Skin of body (tissue), 2 donors: ENCODE measurements around the gene NISCH. TPM values are rescaled to one million over a fixed set of nuclear protein-coding genes. Genes with fewer than 3 reads are reported as not detected.

Experiments
- DNase-seq: peaks from one replicate; lab custom pipeline; 2025; lab: John Stamatoyannopoulos, UW
- total RNA-seq: library from RNA; depleted of rRNA; stranded (reverse); fragments of >200 nt; gene quantifications from one replicate; pipeline ENCODE4 v1.2.3, GENCODE V29; 2014

The NISCH gene
- total RNA-seq, 1 donor from 2014 or later: 74.1 TPM

DNA sequence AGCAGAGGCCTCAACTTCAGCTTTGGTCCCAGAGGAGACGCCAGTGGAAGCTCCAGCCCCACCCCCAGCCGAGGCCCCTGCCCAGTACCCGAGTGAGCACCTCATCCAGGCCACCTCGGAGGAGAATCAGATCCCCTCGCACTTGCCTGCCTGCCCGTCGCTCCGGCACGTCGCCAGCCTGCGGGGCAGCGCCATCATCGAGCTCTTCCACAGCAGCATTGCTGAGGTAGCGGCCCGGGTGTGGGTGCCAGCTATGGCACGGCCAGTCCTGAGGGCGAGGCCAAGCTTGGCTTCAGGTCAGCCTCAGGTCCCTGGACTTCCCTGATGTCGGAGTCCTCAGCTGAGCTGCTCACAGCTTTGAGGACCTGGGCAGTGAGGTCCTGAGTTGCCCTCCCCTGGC lies 34.0 kb downstream of the NISCH start:
- no peak for DNase-seq

DNA sequence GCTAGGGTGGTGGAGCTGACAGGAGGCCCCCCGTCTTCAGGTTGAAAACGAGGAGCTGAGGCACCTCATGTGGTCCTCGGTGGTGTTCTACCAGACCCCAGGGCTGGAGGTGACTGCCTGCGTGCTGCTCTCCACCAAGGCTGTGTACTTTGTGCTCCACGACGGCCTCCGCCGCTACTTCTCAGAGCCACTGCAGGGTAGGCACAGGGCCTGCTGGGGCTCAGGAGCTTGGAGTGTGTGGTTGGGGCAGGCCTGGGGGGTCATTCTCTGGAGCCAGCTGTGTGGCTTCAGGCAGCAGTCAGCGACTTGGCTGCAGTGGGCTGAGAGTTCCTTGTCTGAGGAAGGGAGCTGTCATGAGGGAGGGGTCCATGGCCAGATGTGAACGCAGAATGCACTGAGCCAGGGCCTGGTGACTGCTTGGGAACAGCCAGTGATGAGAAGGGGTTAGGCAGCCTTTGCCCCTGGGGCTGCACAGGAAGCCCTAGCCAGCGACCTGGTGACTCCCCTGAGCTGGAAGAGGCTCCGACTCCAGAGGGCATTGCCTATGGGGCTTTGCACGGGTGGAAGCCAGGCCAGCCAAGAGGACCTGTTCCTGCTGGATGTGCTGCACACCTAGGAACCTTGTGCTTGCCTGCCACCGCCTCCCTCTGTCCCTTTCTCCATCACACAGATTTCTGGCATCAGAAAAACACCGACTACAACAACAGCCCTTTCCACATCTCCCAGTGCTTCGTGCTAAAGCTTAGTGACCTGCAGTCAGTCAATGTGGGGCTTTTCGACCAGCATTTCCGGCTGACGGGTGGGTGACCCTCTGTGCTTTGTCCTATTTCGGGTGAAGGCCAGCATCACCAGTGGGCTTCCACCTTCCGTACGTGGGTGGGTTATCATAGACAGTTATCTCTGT lies 34.9 kb downstream of the NISCH start:
- no peak for DNase-seq

DNA sequence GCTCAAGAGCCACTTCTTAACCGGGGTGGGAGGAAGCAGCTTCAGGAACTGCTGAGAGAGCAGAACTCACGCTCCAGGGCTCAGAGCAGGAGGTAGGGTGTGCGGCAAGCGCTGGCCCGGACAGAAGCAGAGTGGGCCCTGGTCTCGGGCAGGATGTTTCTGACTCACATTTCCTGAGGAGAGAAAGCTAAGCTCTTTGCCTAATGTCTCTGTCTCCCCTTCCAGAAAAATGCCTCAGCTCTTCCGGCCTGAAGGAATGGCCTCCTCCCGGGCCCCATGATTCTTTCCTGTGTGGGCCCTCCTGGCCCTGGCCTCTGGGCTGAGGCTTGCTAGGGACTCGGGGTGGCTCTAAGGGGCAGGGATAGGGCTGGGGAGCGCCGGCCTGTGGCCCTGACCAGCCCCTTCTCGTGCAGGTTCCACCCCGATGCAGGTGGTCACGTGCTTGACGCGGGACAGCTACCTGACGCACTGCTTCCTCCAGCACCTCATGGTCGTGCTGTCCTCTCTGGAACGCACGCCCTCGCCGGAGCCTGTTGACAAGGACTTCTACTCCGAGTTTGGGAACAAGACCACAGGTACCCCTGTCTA lies 35.6 kb downstream of the NISCH start:
- no peak for DNase-seq

DNA sequence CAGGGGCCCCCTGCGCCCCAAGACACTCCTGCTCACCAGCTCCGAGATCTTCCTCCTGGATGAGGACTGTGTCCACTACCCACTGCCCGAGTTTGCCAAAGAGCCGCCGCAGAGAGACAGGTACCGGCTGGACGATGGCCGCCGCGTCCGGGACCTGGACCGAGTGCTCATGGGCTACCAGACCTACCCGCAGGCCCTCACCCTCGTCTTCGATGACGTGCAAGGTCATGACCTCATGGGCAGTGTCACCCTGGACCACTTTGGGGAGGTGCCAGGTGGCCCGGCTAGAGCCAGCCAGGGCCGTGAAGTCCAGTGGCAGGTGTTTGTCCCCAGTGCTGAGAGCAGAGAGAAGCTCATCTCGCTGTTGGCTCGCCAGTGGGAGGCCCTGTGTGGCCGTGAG lies 36.7 kb downstream of the NISCH start:
- DNase-seq: no peak

DNA sequence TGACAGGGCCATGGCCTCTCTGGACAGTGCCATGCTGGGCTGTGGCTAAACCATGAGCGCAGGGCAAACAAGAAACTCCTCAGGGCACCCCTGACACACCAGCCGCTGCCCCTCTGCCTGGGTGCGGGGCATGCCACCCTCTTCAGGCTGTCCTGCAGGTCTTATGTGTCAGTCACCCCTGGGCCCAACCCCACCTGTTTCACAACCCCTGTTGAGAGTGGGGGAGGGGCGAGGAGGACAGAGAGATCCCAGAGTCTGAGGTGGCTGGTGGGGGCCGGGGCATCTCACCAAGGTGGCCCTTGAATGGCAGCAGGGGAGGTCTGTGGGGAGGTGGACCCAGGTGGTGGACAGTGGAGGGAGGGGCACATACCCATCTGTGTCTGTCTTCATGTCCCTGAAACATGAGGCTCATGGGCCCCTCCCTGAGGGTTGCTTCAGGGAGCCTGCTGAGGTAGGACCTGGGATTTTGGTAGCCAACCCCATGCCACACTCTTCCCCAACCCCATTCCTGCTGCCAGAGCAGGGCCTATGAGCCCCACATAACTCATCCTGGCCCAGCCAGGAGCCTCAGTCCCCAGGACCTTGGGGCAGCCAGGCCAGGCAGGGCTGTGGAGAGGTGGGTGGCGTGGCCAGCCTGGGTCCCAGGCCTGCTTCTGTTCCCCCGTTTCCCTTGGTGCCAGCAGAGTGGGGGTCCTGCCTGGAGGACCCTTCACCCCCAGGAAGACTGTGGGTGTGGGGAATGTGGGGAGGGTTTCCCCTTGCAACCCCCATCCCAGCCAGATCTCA lies 38.0 kb downstream of the NISCH start:
- no peak for DNase-seq

DNA sequence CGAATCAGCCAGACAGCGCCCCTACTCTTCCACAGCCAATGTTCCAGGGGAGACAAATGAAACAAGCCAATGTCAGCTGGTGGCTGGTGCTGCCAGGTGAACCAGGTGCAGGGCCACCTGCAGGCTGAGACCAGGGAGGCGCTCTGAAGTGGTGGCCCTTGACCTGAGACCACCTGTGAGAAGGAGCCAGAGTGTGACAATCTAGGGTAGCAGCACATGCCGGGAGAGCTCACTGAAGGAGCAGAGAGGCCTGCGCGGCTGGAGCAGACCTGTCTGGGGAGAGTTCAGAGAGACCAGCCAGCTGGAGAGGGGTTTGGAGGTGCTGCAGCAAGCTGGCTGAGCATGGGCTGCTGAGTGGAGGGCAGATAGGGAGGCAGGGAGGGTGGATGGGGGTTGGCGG lies 39.0 kb downstream of the NISCH start:
- DNase-seq: no peak

DNA sequence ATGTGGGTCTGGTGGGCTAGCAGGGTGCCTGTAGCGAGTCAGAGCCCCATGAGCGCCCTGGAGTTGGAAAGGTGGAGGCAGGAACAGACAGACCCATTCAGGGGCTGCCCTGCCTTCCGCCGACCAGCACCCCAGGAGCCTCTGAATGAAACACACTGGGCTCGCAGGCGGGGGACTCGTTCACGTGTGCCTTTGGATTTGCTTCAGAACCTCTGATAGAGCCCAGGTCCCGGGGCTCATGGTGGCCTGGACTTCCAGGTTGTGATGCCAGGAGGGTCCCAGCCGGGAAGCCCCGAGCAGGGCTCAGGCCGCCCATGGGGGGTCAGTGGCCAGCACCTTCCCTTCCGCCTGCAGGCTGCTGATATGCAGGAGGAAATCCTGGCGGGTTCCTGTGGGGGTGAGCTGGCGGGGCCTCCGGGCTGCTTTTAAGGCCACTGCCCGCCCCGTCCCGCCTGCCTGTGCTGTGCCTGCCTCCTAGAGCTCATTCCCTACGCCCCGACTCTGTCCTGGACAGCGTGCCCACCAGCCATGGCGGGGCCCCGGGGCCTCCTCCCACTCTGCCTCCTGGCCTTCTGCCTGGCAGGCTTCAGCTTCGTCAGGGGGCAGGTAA lies 39.6 kb downstream of the NISCH start, which contains the start of gene STAB1:
Gene STAB1, plus strand, starts transcription at position 453 of the 610 bp plus-strand sequence. Its CDS starts 76 bp downstream, at position 529.
- DNase-seq: no peak

DNA sequence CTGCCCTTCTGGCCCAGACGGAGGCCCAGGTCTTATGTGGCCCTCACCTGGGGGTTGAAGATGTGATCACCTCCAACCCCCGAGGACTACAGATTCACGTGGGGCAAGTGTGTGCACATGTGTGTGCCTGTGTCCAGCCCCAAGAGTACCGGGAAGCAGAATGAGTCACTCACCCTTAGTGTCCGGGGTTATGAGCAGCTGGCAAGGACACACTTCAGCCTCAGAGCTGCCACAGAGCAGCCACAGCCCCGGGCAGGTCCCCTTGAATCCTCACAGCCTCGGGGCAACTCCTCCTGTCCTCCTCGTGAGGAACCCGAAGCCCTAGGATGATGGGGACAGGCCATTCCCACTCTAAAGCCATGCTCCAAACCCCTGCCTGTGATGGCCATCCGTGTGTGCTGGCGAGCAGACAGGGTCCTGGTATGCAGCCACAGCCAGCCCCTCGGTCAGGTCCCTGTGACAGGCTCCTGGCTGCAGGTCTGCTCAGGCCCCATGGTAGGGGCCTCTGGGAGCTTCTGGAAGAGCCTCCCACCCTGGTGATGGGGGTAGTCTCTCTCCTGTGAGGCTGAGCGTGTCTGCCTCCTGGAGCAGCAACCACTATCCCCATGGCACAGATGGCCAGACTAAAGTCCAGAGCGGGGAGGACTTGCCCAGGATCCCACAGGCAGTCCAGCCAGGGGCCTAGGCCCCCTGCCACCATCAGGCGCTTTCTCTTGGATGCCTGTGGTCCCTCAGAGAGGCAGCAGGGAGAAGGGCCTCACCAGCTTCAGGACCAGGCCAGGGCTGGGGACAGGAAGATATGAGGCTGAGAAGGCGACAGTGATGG lies 40.6 kb downstream of the NISCH start:
- DNase-seq: no peak

DNA sequence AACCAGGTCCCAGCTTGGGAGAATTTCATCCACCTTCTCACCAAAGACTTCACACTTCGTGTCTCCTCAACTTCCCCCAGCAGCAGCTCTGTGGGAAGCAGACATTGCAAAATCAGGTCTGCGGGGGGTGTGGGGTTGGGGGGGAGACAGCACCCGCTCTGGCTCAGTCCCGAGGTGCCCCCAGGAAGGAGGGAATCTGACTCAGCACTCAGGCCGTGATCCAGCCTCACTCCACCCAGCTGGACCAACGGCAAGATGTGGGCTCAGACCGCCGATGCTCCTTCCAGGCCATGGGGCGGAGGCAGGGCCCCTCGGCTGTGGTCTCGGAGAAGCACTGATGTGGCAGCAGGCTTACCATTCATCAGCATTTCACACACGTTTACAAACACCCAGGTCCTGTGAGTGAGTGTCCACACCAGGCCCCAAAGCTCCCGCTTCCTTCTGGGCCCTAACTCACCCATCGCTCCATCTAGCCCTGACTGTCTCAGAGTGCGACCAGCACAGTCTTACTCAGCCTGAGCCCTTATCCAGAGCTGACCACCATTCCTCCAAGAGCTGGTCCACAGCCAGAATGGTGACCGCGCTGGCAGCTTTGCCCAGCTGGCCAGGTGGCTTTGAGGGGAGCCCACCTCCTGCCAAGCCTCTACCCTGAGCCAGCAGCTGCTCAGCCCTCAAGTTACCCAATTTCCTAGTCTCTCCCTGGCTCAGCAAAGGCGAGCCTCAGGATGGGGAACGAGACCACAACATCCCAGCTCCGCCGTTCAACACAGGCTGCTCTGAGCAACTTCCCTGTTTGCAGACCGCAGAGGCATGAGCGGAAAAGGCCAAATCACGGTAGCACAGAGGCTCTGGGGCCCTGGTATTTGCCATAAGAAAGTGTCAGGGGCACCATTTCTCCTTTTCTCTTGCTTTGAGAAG lies 43.0 kb downstream of the NISCH start:
- DNase-seq: no peak

DNA sequence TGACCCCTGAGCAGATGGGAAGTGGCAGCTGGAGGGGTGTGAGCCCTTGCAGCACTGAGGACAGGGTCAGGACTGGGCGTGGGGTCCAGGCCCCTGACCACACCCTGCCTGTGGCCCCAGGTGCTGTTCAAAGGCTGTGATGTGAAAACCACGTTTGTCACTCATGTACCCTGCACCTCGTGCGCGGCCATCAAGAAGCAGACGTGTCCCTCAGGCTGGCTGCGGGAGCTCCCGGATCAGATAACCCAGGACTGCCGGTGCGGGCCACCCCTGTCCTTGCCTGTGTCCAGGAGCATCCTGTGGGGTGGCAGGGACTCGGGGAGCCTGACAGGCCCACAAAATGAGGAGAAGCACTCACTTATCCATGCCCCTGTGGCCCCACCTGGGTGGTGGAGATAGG lies 45.6 kb downstream of the NISCH start:
- DNase-seq: no peak

DNA sequence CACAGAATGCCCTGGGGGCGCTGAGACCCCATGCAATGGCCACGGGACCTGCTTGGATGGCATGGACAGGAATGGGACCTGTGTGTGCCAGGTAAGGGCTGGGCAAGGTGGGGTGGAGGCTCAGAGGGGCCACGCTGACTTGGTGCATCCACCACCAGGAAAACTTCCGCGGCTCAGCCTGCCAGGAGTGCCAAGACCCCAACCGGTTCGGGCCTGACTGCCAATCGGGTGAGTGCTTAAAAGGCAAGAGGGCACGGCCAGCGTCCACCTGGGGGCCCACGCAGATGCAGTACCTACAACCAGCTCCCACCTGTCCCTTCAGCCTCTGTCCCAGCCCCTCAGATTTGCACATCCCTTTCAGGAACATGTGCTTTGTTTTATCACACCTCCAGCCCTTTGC lies 46.6 kb downstream of the NISCH start:
- DNase-seq: no peak

DNA sequence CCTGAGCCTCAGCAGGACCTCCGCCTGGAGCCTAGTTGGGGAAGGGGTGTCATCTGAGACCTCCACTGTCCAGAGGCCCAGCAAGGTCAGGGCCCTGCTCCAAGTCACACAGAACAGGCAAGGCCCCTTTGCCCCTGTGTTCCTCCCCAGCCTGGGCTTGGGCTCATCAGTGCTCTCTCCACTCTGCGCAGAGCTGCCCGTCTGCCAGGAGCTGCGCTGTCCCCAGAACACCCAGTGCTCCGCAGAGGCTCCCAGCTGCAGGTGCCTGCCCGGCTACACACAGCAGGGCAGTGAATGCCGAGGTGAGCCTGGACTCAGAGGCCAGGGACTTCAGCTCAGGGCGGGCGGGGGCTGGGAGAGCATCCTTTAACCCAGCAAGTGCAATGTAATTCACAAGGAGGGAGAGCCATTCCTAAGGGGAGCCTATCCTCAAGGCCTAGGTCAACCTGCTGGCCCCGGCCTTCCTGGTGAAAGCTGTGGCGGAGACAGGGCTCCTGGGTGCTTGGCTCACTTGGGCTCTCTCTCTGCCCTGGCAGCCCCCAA lies 47.5 kb downstream of the NISCH start:
- DNase-seq: no peak

DNA sequence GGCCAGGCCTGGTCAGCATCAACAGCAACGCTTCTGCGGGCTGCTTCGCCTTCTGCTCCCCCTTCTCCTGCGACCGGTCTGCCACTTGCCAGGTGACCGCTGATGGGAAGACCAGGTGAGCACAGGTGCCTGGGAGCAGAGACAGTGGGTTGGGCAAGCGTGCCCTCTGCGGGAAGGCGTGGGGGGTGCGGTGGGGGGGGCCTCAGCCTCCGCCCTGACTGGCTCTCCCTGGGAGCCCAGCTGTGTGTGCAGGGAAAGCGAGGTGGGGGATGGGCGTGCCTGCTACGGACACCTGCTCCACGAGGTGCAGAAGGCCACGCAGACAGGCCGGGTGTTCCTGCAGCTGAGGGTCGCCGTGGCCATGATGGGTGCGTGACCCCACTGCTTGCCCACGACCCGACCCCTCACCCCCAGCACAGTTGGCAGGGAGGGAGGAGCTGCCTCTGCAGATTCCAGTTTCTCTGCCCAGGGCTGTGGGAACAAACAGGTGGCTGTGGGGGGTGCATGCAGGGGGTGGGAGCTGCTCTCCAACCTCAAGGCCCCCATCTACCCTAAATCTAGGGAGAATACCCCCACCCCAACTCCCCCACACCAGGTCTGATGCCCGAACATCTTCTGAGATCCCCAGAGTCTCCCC lies 48.5 kb downstream of the NISCH start:
- no peak for DNase-seq

DNA sequence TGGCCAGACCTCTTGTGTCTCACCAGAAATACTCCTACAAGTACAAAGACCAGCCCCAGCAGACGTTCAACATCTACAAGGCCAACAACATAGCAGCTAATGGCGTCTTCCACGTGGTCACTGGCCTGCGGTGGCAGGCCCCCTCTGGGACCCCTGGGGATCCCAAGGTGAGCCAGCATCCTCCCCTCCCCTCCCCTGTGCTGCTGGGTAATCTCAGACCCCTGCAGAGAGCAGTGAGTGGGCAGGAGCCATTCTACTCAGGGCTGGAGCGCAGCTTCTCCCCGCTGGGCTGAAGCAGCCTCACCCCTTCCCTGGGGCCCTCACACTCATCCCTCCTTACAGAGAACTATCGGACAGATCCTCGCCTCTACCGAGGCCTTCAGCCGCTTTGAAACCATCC lies 49.6 kb downstream of the NISCH start:
- no peak for DNase-seq

DNA sequence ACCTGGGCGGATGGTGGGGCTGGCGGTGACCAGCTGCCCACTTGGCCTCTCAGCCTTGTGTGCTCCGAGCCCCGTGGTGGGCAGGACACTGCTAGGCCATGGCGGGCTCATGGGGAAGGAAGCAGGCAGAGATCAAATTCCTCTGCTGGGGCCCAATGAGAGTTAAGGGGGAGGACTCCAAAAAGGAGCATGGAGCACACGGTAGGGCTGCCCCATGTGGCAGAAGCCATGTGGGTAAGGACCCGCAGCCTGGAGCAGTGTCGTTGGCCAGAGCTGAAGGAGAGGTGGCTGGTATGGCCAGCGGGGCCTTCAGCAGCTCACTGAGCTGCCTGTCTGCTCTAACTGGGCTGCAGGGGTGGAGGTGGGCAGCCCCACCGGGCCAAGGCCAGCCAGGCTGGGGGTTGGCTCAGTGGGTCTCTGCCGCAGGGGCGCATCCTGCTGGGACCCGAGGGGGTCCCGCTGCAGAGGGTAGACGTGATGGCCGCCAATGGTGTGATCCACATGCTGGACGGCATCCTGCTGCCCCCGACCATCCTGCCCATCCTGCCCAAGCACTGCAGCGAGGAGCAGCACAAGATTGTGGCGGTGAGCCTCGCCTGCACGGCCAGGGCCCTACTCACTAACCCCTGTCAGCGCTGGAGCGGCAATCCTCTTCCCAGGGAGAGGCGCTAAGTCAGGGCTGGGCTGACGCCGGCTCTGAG lies 51.0 kb downstream of the NISCH start:
- no peak for DNase-seq

DNA sequence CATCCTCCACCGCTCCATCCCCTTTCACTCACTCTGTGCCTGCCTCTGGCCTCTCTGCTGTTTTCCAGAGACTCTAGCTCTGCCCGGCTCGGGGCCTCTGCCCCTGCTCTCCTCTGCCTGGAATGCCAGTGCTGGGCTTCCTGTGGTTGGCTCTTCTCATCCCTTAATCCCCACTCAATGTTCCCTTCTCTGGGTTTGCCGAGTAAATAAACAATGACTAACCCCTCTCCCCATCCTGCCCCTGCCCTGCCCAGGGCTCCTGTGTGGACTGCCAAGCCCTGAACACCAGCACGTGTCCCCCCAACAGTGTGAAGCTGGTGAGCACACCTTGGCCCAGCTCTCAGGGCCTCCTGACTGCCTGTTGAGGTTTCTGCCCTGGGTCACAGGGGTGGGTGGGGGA lies 52.0 kb downstream of the NISCH start:
- DNase-seq: no peak

DNA sequence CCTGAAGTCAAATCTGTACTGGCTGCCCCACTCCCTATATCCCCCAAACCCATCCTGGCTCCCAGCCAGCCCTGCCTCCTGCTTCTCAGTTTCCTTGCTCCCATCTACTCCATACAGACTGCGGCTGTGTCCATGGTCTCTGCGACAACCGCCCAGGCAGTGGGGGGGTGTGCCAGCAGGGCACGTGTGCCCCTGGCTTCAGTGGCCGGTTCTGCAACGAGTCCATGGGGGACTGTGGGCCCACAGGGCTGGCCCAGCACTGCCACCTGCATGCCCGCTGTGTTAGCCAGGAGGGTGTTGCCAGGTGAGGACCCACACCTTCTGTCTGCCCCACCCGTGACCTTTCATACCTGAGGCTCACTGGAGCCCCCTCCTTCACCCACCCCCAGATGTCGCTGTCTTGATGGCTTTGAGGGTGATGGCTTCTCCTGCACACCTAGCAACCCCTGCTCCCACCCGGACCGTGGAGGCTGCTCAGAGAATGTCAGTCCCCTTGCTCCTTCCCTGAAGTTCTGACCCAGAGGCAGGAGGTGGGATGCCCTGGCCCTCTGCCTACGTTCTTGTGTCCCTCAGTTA lies 54.4 kb downstream of the NISCH start:
- DNase-seq: no peak

DNA sequence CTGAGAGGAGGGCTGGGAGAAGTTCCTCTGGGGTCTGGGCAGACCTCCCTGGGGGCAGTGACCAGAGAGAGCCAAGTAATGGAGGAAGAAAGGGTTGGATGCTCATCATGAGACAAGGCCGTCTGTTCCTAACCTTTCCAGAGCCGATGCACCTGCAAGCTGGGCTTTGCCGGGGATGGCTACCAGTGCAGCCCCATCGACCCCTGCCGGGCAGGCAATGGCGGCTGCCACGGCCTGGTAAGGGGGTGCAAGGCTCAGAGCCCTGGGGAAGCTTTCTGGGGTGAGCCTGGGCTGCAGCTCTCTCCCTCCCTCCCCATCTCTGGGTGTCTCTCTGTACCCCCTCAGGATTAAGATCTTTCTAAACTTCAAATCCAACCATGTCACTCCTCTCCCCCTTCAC lies 56.1 kb downstream of the NISCH start:
- no peak for DNase-seq
